Activated CD4-positive, alpha-beta T cell treated with anti-CD3 and anti-CD28 coated beads, Interleukin-2, amount 50 U/mL, for 16 hours (primary cell): ENCODE results near the gene SCN8A.
"Not testable (repeated sequence)": the region's sequence is repeated elsewhere in the genome, so short reads cannot be mapped to it uniquely, and the experiment has no call there.

ENCODE experiments used
- DNase-seq: peaks from one replicate; pipeline ENCODE4 v3.0.0-alpha.2; 2020

The SCN8A gene

DNA sequence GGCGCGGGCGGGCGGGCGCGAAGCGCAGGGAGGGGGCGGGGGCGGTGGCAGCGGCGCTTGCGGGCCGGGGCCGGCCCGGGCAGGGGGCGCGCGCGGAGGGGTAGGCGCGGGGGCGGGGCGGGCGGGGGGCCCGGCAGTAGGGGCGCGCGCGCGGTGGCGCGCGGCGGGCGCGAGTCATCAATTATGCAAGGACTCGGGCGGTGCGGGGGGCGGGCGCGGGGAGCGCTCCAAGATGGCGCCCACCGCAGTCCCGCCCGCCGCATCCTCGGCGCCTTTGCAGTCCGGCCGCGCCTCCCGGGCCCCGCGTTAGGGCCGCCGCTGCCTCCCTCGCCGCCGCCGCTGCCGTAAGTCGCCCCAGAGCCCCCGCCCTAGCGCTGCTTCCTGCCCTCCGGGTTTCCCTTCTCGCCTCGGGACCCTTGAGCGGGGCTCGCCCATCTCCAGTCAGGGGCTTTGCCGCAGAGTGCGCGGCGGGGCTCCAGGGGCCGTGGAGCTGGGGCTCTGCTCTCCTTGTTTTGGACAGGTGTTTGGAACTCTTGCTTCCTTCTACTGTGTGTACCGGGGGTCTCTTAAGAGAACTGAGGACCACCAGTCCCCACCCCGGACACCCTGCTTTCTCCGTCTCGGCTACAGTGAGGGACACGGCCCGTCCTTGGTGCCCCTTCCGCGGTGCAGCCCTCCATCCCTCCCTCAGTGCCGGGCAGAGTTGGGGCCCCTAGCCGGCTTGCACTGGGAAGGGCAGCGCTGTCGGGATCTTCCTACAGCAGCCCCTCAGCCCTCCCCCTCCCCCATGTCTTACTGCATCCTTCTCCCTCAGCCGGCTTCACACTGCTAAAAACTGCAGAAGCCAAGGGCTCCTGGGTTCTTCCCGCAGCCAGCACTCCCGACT is at the start of gene SCN8A:
Gene SCN8A (plus strand): TSS at position 218 of the 886 bp plus-strand sequence. CDS start 71,585 bp downstream, outside the sequence.
- DNase-seq, result peak; percentile 16

DNA sequence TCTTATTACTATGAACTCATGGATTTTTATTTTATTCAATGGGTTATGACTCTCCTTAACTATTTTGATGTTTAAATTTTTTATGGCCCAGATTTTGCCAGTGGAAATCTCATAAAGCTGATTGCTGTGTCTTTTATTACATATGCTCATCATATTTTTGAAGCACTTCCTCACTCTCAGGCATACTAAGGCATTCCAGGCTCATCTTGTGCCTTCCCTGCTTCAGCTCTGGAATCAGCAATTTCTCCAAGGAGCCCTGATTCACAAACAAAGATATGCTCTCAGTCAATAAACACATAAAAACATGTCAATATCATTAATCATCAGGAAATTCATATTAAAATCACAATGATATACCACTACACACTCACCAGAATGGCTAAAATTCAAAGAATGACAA is 44.9 kb upstream of the SCN8A start:
- DNase-seq, result no peak

GRCh38 chr12:51547606-51548005 is 43.4 kb upstream of the SCN8A start:
- no peak for DNase-seq

DNA sequence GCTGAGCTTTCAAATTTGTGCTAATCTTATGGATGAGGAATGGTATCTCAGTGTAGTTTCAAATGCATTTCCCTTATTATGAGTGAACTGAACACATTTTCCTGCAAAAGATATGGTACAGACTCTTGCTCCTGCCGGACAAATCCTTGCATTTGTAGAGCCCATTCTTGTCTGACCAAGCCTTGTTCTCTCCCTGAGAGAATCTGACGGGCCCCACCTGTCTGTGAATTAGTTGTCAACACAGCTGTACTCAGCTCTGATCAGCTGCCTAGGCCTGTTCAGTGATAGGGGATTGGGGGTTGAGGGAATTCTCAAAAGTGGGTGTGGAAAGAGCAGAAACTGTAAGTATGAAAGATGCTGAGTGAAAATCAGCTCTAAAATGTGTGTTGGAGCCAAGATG is 42.8 kb upstream of the SCN8A start:
- no peak for DNase-seq

DNA sequence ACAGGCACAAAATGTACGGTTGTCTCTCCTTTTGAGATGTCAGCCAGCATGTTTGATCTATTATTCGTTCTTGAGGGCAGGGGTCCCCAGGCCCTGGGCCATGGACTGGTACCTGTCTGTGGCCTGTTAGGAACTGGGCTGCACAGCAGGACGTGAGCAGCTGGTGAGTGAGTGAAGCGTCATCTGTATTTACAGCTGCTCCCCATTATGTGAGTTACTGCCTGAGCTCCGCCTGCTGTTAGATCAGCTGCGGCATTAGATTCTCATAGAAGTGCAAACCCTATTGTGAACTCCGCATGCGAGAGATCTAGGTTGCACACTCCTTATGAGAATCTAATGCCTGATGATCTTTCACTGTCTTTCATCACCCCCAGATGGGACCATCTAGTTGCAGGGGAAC is 41.4 kb upstream of the SCN8A start:
- no peak for DNase-seq

GRCh38 chr12:51568271-51569032 is 22.6 kb upstream of the SCN8A start:
- DNase-seq, result not testable (repeated sequence)

DNA sequence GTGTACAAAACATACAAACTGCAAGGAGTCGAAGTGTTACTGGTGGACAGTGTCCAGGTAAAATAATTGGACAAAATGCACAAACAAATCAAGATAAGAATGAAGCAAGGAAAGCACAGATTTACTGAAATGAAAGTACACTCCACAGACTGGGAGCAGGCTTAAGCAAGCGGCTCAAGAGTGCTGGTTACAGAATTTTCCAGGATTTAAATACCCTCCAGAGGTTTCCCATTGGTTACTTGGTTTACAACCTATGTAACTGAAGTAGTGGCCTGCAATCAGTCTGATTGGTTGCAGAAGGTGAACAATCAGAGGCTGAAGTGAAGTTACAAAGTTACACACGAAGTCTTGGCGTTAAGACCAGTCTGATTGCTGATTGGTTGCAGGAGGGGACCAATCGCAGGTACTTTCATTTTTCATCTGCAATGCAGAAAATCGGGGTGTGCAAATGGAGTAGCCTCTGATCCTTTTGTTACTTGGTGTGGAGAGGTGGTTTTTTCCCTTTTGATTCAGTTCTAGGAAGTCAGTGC is 11.6 kb upstream of the SCN8A start:
- DNase-seq, result no peak

DNA sequence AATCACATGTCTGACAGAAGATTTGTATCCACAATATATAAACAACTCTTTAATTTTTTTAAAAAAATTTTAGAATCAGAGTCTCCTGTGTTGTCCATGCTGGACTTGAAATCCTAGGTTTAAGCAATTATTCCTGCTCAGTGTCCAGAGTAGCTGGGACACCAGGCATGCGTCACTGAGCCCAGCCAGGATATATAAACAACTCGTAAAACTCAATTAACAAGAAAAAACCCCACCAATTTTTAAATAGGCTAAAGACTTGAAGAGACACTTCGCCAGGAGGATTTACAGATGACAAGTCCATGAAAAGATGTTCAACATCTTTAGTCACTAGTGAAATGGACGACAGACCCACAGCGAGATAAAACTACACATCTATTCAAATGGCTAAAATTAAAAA is 2.0 kb upstream of the SCN8A start:
- DNase-seq, result no peak

DNA sequence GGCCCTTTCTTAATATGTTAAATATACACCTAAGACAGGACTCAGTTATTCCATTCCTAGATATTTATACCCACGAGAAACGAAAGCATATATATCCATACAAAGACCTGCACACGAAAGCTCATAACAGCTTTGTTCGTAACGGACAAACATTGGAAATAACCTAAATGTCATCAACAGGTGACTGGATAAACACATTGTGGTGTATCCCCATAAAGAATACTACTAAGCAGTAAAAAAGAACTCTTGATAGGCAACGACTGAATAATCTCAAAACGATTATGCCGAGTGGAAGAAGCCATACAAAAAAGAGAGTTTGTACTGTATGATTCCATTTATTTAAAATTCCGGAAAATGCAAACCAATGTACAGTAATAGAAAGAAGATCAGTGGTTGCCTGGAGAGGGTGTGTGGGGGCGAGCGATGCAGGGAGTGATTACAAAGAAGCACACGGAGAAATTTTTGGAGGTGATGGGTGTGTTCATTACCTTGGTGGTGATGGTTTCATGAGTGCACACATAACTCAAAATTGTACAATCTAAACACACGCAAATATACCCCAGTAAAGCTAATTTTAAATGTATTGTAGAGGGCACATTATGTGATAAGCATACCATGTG is 1.4 kb upstream of the SCN8A start:
- no peak for DNase-seq

DNA sequence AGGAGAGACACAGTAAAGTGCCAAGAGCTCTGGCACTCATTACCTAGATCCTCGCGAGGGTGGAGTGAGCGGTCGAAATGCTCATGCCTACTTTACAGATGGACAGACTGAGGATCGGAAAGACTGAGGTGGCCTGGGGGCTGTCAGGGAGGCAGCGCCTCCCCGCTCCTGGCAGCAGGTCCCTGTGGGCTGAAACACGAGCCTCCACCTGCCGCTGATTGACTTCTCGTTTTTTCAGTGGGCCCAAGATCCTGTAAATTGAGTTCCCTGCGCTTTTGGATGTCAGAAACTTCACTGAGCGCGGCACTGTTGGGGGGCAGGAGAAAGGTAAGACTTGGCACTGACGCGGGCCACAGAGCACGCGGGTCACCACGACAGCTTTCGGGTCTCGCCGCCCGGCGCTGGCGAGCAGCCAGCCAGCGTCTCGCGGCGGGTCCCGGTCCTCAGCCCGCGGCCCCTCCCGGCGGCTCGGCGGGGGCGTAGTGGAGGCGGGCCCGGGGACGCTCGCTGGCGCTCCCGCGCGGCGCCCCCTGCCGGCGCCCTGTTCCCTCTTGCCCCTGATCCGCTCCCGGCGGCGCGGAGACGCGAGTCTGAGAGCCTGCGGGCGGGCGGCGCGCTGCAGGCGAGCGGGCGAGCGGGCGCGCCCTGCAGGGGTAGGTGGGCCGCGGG is 552 bp upstream of the SCN8A start:
- DNase-seq, result peak; percentile 72

- no peak for DNase-seq
Measured at GRCh38 chr12:51592034-51592705, 1.1 kb downstream of the SCN8A start.

GRCh38 chr12:51593021-51593420 is 2.0 kb downstream of the SCN8A start:
- no peak for DNase-seq

DNA sequence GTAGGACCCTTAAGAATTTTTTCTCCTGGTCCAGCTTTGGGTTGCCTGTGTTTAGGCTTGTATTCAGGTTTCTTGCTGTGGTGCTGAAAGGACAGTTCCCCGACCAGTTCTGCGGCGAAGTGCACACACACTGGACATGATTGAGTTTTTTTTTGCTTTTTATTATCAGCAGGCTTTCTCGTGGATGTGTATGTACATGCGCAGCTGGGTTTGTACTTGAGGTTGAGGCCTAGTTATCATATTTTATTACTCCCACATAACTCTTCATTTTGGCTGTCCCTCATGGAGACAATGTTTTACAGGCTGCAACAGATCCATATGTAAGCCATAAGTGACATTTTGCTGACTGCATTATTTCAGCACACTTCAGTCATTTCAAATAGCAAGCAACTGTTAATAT is 2.5 kb downstream of the SCN8A start:
- DNase-seq, result peak; percentile 21

DNA sequence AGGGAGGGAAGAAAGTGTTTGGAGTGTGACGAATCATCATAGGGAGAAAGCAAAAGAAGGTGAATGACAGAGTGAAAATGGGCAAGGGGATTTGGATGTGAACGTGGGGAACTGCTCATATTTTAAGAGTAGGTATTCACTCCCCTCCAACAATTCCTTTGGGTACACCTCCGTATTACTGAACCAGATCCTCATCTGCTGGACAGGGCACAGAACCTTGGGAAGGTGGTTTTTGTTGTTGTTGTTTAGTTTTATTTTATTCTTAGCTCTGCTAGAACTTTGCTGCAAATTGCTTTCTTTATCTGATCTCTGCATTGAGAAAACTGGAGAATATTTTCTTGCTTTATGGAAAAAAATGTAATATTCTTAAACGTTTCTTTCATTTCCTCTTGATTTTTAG is 7.1 kb downstream of the SCN8A start:
- DNase-seq, result no peak

- no peak for DNase-seq
Measured at GRCh38 chr12:51600721-51601120, 9.7 kb downstream of the SCN8A start.

GRCh38 chr12:51601241-51601640 is 10.2 kb downstream of the SCN8A start:
- no peak for DNase-seq

- DNase-seq, result not testable (repeated sequence)
Measured at GRCh38 chr12:51605896-51606295, 14.9 kb downstream of the SCN8A start.

DNA sequence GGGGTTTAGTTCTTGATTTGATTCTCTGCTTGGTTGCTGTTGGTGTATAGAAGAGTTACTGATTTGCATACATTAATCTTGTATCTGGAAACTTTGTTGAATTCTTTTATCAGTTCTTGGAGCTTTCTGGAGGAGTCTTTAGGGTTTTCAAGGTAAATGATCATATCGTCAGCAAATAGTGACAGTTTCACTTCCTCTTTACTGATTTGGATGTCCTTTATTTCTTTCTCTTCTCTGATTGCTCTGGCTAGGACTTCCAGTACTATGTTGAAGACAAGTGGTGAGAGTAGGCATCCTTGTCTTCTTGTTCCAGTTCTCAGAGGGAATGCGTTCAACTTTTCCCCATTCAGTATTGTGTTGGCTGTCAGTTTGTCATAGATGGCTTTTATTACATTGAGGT is 16.2 kb downstream of the SCN8A start:
- not testable (repeated sequence) for DNase-seq

DNA sequence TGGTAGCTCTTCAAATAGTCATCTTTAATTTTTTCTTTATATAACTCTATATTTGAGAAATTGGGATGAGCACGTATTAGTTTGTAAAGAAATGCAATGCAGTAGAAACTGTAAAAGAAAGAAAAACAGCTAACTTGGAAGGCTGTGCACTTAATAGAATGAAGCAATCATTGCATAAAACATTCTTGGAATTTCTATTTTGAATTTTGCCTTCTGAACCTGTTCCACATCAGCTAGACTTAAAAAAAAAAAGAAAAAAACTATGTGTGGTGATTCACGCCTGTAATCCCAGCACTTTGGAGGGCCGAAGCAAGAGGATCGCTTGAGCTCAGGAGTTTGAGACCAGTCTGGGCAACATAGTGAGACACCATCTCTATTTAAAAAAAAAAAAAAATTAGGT is 29.4 kb downstream of the SCN8A start:
- no peak for DNase-seq

- no peak for DNase-seq
Measured at GRCh38 chr12:51621156-51621922, 30.3 kb downstream of the SCN8A start.

DNA sequence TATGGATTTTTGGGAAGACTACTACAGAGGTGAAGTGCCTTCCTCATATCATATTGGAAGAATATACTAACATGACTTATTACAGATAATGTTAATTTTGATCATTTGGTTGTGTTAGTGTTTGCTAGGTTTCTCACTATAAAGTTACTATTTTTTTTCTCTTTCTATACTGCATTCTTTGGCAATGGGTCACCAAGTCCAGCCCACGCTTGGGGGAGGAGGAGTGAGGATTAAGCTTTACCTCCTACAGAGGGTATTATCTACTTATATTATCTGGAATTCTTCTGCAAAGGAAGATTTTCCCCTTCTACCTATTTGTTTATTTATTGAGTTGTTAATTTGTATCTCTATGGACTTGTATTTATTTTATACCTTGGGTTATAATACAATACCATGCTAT is 31.5 kb downstream of the SCN8A start:
- DNase-seq, result no peak
